ENCODE results near the gene PSMA6. TPM values are rescaled to one million over a fixed set of nuclear protein-coding genes. Genes with fewer than 3 reads are reported as not detected.
A peak's percentile ranks its signal among the peaks of the same experiment; 100 is the strongest.

The PSMA6 gene
- total and polyA plus RNA-seq, 2 of the 13 experiments (the other 11 are each of a cell fraction or from before 2014, with no cell fraction given): 525 to 1,109 TPM

- TF ChIP-seq RAD21 (CRISPR knock-in tag; IDR thresholded peaks at IDR 0.05) (peak; percentile 34), ZNF512 (CRISPR knock-in tag; IDR thresholded peaks at IDR 0.05) (peak; percentile 80; the same call in 1 of the 2 replicates), HDAC1 (CRISPR knock-in tag; IDR thresholded peaks at IDR 0.05) (no peak), KDM5B (CRISPR knock-in tag; IDR thresholded peaks at IDR 0.05; ENCODE audit: borderline replicate concordance) (peak; percentile 100), ZKSCAN5 (CRISPR knock-in tag; IDR thresholded peaks at IDR 0.05) (peak; percentile 81), KLF11 (CRISPR knock-in tag; IDR thresholded peaks at IDR 0.05) (0 out of 2 replicates have a peak, but pooled peaks have one; percentile 78), MED1 (CRISPR knock-in tag; IDR thresholded peaks at IDR 0.05) (peak; percentile 99), HMGA1 (CRISPR knock-in tag; conservative IDR thresholded peaks at IDR 0.05) (no peak), ASH2L (IDR thresholded peaks at IDR 0.05; ENCODE audit: insufficient read length, low read depth, low read length) (peak; percentile 72), ATF2 (CRISPR knock-in tag; IDR thresholded peaks at IDR 0.05) (peak; percentile 98), XRCC5 (optimal IDR thresholded peaks at IDR 0.05; ENCODE audit: low read length) (peak; percentile 99), ETV6 (CRISPR knock-in tag; conservative IDR thresholded peaks at IDR 0.05) (peak; percentile 96), NFYB (CRISPR knock-in tag; IDR thresholded peaks at IDR 0.05) (peak; percentile 45; the same call in 1 of the 2 replicates), MXD3 (CRISPR knock-in tag; IDR thresholded peaks at IDR 0.05) (peak; percentile 97; the same call in 1 of the 2 replicates), HOXA9 (CRISPR knock-in tag; IDR thresholded peaks at IDR 0.05; ENCODE audit: borderline replicate concordance) (no peak), HHEX (CRISPR knock-in tag; IDR thresholded peaks at IDR 0.05) (peak; percentile 74), GMEB2 (CRISPR knock-in tag; IDR thresholded peaks at IDR 0.05; ENCODE audit: low read depth) (peak; percentile 29; the same call in 1 of the 2 replicates), RAD51 (IDR thresholded peaks at IDR 0.05; ENCODE audit: borderline replicate concordance) (no peak), ZBTB21 (CRISPR knock-in tag; IDR thresholded peaks at IDR 0.05) (peak; percentile 99), REST (IDR thresholded peaks at IDR 0.05; ENCODE audit: borderline replicate concordance in 1 of 2, low read depth in 1 of 2, low read length in 2 of 2) (peak in 1 of 2 experiments; percentile 85; a peak in 2 of 4 replicates)
Measured at GRCh38 chr14:35336494-35337268, 44.5 kb downstream of the PSMA6 start (continued).
